Ramos (cell line): ENCODE measurements around the gene SLC25A18.

Source experiments
- in situ Hi-C: fragments of 300-500 bp; cut with MboI; formaldehyde crosslinking; loops from one replicate; pipeline ENCODE4 v1.14.3; 2022; ENCODE audit warnings: low sequenced_read_pairs; ENCODE audit not compliant: unreplicated experiment

SLC25A18 gene

DNA sequence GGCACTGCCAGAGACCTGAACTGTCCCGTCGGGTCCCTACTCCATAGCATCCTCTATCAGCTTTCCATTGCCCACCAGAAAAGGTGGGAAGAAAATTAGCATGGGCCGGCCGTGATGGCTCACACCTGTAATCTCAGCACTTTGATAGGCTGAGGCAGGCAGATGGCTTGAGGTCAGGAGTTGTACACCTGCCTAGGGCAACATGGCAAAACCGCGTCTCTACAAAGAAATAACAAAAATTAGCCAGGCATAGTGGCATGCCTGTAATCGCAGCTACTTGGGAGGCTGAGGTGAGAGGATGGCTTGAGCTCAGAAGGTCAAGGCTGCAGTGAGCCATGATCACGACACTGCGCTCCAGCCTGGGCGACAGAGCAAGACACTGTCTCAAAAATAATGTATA lies 3.5 kb downstream of the SLC25A18 start:
- in situ Hi-C loops: no loop called here

DNA sequence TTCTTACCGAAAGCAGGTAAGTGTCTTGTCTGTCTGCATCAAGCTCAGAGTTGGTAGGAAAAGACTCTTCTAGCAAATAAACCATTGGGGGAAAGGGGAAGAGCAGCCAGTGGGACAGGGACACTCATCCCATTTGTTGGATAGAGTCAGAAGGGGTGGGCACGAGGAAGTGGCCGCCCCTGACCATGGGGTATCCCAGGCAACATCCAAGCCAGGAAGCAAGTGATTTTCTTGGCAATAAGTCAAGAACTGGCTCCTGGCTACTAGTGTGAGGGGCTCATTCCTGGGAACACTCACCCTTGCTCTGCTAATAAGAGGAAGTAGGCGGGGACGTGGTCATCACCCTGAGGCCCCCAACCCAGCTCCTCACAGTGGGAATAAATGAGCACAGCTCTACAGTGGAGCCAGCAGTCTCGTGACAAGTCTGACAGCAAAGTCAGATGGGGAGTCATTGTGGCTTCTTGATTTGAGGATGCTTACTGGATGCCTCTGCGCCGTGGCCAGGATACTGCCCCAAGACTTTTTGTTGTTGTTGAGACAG lies 6.7 kb downstream of the SLC25A18 start:
- in situ Hi-C loops: no loop called here

DNA sequence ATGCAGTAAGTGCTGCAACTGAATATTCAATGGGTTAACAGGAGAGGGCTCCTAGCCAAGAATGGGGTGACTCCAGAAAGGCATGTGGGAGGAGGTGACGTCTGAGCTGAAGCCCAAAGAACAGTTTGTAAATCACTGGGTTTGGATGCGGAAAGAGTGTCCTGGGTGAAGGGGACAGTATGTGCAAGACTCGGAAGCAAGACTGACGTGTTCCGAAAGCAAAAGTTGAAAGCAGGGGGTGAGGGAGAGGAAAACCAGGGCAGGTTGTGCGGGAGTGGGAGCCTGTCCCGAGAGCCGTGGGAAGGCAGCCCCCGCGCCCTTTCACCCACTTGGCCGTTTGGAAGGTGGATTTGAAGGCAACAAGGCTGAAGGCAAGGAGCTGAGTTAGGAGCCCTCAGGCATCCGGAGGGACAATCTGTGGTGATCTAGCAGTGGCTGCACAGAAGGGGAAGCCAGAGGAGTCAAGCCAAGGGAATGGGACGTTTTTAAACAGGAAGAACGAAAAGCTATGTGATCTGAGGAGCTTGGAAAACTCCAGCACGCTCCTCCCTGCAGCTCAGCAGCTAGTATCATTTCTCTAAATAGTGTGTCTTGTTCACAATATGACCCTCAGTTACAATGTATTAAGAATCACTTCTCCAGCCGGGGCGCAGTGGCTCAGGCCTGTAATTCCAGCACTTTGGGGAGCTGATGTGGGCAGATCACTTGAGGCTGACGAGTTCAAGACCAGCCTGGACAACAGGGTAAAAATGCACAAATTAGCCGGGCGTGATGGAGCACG lies 7.7 kb downstream of the SLC25A18 start:
- in situ Hi-C loops: no loop called here

DNA sequence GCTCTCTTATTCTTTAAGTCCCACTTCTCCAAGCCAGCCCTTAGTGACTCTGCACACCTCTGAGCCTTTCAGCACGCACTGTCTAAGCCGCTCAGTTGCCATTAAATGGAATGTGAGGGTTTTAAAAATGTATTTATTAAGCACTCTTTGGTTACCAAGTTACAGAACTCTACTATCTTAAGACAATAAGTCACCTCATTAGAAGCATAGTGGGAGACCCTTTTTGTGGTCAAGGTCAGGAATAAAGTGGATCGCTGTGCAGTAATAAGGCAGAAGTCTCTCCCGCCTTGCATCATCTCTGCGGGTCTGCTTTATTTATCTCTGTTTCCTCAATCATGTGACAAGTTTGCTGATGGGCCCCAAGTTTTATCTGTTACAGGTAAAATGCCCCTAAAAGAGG lies 11.9 kb downstream of the SLC25A18 start:
- in situ Hi-C loops: no loop called here

DNA sequence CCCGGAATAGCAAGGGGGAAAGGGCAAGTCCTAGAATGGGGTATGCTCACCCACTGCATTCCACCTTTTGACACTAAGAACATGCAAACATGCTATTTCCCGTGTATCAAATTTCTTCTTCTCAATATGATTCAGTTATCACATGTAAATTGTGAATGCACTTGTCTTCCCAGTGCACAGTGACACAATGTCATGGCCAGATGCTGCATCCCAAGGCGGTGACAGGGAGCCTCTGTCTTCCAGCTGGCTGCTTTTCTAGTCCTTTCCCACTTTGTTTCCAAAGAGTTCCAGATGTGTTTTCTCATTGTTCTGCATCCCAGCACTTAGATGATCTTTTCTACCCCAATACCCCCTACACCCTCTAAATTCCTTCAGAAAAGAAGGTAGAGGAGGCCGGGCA lies 12.4 kb downstream of the SLC25A18 start:
- in situ Hi-C loops: no loop called here

DNA sequence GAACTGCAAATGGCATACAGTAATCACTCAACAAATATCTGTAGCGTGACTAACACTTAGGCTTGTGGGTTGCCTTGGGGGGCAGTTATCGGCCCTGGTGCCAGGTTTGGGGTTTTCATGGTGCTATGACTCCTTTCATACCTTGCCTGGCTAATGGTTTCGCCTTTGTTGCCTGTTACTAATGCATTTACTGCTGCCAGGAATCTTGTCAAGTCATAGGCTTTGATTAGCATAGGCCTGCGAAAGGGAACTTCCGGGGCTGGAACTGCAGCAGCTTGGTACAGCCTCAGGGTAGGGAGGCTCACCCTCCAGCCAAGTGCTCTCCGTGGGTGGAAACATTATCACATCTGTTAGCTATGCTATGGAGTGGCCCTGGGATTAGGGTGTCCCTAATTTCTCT lies 13.2 kb downstream of the SLC25A18 start:
- in situ Hi-C loops: no loop called here

DNA sequence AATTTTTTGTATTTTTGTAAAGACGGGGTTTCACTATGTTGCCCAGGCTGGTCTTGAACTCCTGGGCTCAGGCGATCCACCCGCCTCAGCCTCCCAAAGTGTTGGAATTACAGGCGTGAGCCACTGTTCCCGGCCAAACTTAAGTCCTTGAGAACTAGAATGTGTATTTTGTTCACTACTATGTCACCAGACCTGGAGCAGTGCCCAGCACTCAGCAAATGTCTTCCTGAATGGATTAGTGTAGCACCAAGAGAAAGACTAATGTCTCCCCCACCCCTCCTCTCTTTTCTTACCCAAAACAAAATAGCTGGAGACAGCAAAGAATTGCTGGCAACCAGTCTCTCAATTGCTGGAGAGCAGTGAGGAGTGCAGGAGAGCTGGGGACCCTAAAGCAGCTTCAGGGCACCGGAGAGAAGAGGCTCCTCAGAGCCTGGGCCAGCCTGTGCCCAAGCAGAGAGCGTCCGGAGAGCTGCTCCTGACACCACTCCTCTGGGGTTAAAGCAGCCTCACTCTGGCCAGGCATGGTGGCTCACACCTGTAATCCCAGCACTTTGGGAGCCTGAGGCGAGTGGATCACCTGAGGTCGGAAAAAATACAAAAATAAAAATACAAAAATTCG lies 14.9 kb downstream of the SLC25A18 start:
- in situ Hi-C loops: no loop called here

DNA sequence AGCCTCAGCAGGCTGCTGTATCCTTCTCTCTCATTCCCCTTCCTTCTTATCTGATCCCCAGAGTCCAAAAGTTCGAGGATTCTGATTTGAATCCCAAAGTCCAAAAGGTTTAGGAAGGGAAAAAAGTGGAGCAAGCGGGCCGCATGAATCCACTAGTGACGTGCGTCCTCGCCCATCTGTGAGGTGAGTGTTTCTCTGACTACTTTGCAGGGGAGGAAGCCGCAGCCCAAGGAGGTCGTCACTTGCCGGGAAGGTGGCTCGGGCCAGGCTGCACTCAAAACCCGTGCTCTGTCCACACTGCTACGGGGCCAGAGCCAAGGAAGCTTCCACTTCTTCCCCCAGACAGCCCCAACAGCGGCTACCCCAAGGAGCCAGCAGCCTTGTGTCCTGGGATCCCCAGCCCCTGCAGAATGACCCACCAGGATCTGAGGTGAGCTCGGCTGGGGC lies 16.3 kb downstream of the SLC25A18 start:
- in situ Hi-C loops: no loop called here

DNA sequence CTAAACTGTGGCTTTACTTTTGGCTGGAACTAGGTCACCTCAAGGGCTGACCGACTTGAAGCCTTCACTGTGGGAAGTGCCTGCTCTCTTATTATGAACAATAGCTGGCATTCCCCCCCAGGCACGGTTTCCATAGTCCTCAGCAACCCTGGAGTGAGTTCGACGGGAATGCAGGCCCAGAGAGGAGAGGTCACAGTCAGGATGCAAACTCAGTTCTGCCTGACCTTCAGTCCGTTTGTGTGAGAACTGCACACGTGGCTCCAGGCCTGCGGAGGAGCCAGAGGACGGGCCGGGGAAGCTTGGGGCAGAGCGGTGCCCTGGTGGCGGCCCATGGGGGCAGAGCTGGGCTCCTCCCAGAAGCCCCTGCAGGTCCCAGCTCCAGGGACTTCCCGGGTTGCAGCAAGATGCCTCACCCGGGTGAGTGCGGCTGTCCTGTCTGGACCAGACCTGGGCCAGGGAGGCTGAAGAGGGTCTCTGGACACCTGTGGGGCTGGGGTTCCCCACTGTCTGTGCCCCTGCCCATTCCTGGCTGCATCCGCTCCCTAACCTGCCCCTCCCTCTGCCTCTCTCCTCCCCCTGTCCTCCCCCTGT lies 17.2 kb downstream of the SLC25A18 start:
- in situ Hi-C loops: no loop called here

DNA sequence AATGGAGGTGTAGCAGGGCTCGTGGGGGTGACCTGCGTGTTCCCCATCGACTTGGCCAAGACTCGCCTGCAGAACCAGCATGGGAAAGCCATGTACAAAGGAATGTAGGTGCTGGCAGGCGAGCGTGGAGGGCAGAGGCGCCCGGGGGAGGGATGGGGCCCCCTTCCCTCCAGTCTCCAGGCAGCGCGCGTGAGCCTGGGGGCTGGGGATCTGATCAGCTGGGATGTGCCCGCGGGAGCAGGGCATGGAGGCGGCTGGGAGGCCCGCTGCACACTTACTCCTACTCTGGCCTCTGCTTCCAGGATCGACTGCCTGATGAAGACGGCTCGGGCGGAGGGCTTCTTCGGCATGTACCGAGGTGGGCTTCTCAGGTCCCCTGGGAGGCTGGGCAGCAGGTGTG lies 17.8 kb downstream of the SLC25A18 start:
- in situ Hi-C loops: no loop called here

DNA sequence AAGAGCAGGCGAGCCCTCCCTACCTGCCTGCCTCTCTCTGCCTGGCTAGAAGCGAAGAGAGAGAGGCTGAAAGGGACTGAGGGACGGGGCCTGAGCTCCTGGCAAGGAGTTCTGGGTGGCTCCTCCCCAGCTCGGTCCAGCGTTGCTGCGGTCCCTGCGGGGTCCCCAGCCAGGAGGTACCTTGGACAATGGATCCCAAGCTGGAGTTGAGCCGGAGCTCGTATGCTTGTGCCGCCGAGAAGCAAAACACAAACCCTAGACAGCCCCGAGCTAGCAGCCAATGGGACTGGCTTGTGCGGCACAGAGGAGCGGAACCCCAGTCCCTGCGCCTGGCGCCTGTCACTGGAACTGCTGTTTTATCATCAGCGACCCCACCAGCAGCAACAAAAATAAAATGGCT lies 18.3 kb downstream of the SLC25A18 start:
- in situ Hi-C loops: no loop called here

DNA sequence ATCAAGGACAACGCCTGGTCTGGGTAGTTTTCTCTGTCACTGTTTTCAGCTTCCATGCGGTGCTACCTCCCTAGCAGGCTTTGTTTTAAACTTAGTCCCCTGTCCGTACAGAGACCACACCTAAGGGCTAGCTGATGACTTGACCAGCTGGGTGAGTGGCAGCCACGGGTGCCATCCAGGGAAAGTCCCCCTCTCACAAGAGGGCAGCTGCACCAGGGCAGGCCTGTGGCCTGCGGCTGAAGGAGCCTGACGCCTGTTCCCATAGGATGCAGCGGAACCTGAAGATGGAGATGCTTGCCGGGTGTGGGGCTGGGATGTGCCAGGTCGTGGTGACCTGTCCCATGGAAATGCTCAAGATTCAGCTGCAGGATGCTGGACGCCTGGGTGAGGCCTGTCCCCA lies 19.9 kb downstream of the SLC25A18 start:
- in situ Hi-C loops: no loop called here

DNA sequence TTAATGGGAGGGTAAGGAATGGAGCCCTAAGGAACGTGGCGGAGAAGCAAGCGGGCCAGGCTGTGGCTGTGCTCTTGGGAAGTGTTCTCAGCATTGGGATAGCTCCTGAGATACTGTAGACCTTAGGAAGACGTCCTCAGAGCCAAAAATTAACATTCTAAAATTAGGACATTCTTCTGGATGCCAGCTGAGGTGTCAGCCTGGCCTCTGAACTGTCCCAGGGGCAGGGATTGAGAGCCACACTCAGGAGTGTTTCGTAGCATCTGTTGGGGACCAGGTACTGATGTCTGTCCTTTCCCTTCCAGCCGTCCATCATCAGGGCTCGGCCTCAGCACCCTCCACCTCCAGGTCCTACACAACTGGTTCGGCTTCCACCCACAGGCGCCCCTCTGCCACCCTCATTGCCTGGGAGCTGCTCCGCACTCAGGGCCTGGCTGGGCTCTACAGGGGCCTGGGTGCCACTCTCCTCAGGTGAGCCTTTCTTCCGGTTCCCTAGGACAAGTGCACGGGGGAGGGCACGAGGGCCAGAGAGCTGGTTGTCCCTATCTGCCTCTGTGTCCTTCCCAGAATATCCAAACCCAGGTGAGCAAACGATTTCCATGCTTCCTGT lies 23.6 kb downstream of the SLC25A18 start:
- in situ Hi-C loops: no loop called here

DNA sequence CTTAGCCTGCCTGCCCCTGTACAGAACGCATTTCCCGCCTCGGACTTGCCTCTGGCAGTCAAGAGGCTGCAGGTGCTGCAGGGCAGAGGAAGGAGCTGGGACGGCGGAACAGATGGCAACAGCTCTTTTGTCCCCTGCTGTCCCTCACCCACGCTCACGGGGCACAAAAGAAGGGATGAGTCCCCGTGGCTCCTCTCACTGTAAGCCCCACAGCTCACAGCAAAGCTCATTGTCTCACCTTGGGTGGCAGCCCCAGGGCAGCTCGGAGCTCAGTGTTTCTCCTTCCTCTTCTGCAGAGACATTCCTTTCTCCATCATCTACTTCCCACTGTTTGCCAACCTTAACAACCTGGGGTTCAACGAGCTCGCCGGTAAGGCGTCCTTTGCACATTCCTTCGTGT lies 24.3 kb downstream of the SLC25A18 start:
- in situ Hi-C loops: no loop called here

DNA sequence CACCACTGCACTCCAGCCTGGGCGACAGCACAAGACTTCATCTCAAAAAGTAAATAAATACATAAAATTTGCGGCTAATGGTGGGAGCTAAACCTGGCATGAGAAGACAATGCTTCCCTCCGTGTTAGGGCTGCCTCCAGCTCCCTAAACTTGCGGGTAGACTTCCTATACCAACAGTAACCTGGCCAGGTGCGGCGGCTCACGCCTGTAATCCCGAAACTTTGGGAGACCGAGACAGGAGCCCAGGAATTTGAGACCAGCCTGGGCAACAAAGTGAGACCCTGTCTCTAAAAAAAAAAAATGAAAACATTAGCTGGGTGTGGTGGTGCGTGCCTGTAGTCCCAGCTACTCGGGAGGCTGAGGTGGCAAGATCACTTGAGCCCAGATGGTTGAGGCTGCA lies 25.3 kb downstream of the SLC25A18 start:
- in situ Hi-C loops: no loop called here

DNA sequence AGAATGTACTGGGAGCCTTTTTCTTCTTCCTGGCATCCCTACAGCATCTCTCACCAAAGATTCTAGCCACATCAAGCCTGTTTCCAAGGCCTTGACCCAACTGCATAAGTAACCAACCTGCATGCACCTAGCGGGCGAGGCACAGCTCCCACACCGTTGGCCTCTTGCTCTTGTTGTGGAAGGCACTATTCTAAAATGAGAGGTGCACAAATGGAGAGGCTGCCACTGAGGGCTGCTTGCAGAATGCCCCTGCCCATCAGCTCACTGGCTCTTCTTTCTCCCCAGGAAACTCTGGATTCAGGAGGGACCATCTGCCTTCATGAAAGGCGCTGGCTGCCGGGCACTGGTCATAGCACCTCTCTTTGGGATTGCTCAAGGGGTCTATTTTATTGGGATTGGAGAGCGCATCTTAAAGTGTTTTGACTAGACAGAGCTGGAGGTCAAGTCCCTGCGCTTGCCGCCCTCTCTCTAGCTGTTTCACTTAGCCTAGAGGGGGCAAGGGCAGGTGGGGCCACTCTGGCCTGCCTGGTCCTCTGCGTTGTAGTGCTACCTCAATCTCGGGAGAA lies 26.6 kb downstream of the SLC25A18 start:
- in situ Hi-C loops: no loop called here

DNA sequence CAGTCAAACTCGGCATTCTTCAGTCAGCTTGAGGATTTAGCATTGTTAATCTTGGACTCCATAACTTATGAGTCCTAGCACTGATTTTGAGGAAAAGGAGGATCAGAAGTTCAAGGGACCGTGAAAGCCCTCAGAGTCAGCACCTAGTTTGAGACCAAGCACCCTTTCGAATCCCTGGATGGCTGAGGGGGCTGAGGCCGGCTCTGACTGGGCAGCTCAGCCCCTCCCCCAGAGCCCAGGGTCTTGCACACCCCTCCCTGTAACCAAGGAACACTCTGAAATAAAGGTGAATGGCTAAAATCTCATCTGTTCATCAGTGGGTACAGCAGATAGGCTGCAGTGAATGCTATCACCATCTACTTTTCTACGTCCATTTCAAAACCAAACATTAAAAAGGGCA lies 27.3 kb downstream of the SLC25A18 start:
- in situ Hi-C loops: no loop called here

DNA sequence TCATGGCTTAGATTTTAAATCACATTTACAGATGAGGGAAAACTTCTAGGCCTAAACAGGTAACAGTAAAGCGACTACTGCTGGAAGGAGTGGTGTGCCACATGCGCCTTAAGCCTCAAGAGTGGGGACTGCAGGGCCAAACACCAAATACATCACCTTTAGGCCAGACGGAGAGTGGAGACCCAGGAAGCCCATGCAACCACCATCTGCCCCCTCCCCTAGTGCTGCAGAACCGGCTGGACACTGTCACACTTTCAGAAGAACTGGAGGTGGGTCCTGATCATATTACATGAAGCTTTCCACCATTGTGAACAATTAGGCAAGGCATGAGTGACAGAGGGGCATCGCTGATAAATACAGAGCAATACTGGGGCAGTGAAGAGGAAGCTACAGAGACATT lies 28.9 kb downstream of the SLC25A18 start:
- in situ Hi-C loops: no loop called here

DNA sequence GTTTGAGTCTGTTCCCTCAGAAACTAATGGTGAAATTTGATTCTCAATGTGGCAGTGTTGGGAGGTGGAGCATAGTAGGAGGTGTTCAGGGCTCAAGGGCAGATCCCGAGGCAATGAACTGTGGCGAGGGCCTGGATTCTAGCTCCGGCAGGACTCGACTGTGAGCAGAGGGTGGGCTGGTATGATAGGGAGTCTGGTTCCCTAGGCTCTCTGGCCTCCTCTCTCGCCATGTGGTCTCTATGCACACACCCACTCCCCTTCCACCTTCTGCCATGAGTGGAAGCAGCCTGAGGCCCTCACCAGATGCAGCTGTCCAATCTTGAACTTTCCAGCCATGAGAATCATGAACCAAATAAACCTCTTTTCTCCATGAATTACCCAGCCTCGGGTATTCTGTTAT lies 32.9 kb downstream of the SLC25A18 start:
- in situ Hi-C loops: no loop called here

DNA sequence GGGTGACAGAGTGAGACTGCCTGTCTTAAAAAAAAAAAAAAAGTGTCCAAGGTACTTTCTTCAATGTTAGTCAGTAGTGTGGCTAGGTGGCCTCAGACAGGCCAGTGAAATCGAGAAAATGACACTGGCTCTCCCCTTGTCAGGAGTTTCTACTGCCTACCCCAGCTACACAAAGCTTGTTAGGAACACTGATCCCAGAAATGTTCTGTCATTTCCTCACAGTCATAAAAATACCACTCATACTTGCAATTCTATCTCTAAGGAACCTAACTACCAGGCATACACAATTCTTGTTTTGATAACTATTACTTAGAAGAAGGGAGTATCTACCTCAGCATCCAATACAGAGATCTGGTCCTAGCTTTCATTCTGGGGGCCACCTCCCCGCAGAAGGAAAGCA lies 33.9 kb downstream of the SLC25A18 start:
- in situ Hi-C loops: no loop called here

DNA sequence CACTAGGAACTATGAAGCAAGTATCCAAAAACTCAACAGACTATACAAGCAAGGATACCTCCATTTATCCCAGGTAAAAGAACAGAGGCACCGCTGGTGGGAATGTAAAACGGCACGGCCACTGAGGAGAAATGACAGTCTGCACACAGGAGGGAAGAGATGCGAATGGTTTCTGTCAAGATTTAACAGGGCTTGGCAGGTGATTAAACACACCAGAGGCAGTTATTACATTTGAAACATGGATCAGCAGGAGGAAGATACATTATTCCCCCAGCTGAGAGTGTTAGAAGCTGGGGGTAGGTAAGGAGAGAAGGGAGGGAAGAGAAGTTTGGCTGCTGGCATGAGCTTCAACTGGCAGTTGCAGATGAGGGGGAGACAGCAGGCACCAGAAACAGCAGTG lies 35.0 kb downstream of the SLC25A18 start:
- in situ Hi-C loops: no loop called here
